Adrenal gland (tissue), 12 donors: ENCODE data around the gene EED. TPM values are rescaled to one million over a fixed set of nuclear protein-coding genes. Genes with fewer than 3 reads are reported as not detected.

Experiments
- DNase-seq, 7 donors: peaks; one replicate each; pipeline ENCODE4 v3.0.0-alpha.2; 2019 to 2020
- H3K27ac ChIP-seq, 5 donors: fragments of 200-600 bp; sonication (generic) in 4 of 5; 1 replicate in 3 of 5; 2 replicates in 2 of 5; pipeline versions ENCODE4 v1.5.1 to v1.8.0; 2016 to 2020; ENCODE audit warnings: mild to moderate bottlenecking in 1 of 5
- H3K27me3 ChIP-seq: fragments of 200-600 bp; 2 replicates; pipeline ENCODE4 v1.8.0; 2021
- H3K36me3 ChIP-seq, 2 donors: fragments of 200-600 bp; replicated peaks in 1 of 2; 1 replicate in 1 of 2; 2 replicates in 1 of 2; pipeline versions ENCODE4 v1.5.1 to v1.8.0; 2018 to 2022
- H3K4me1 ChIP-seq, 2 donors: fragments of 200-600 bp; replicated peaks in 1 of 2; 1 replicate in 1 of 2; 2 replicates in 1 of 2; pipeline versions ENCODE4 v1.5.1 to v1.8.0; 2018 to 2021
- H3K4me3 ChIP-seq, 4 donors: fragments of 200-600 bp; sonication (generic) in 3 of 4; one replicate each; pipeline ENCODE4 v1.5.1; 2016 to 2018
- H3K9me3 ChIP-seq, 3 donors: fragments of 200-600 bp; sonication (generic) in 1 of 3; replicated peaks in 1 of 3; 1 replicate in 2 of 3; 2 replicates in 1 of 3; pipeline versions ENCODE4 v1.5.1 to v1.8.0; 2016 to 2021
- POLR2A ChIP-seq, 2 donors: fragments of 450-650 bp; IDR thresholded peaks; one replicate each; pipeline ENCODE4 v1.6.1; 2017; ENCODE audit warnings: antibody characterized with exemption in 2 of 2, mild to moderate bottlenecking in 2 of 2, moderate library complexity in 1 of 2
- whole genome bisulfite sequencing, 4 donors: extraction: QIAGEN DNeasy Blood & Tissue Kit in 2 of 4; methylation state at CpG; one replicate each; pipeline versions ENCODE4 v1.1.5 to v1.1.7; 2013 to 2017; 5-methylcytosine and 5-hydroxymethylcytosine counted together
- intact Hi-C, 2 donors: fragments of 100-400 bp; cut with DNase I; formaldehyde crosslinking; loops; one replicate each; pipeline versions ENCODE4 v1.14.1 to v1.15.0; 2022 to 2023
- polyA plus RNA-seq, 3 donors: library from polyadenylated mRNA; stranded (reverse); fragments of 200-250 nt in 2 of 3; fragments of 350-450 nt in 1 of 3; fragmentation: Illumina TruSeq in 1 of 3; extraction: RNeasy Lipid Tissue Mini Kit (QIAGEN cat#74804) in 1 of 3; gene quantifications; one replicate each; pipeline ENCODE4 v1.2.3, GENCODE V29; 2013 to 2014
- total RNA-seq, 9 donors: library from RNA; depleted of rRNA in 4 of 9; stranded (reverse); fragments of >200 nt in 4 of 9; fragments of 120-200 nt in 1 of 9; fragmentation: NEBNext Ultra II Directional in 1 of 9; extraction: Animal tissue kit (Norgen Biotek cat#: 25700) in 1 of 9; gene quantifications; one replicate each; pipeline versions ENCODE4 v1.1.0 to v1.2.4, GENCODE V29; 2013 to 2023
- TF ChIP-seq, protein P1 (sequence below), 6 experiments: fragments of 450-650 bp in 4 of 6; fragments of 200-600 bp in 2 of 6; sonication (generic) in 1 of 6; IDR thresholded peaks; 1 replicate in 5 of 6; 2 replicates in 1 of 6; pipeline versions ENCODE4 v1.5.1 to v1.8.0; 2016 to 2021; ENCODE audit warnings: antibody characterized with exemption in 6 of 6, mild to moderate bottlenecking in 2 of 6, moderate library complexity in 1 of 6
- donor health status: healthy with polysubstance abuse.
- donor health status: Bipolar disorder and iron deficiency.
- donor health status: DM: yes; HTN: yes; CAD: no.
- donor health status: DM: no; HTN: no; CAD: no.
- donor health status: DM: no; HTN: no; CAD: no.
- donor health status: DM: yes; HTN: yes; CAD: no.

The EED gene
- total and polyA plus RNA-seq, 12 donors = 8.5 to 21.6 (median 16.5) TPM

DNA sequence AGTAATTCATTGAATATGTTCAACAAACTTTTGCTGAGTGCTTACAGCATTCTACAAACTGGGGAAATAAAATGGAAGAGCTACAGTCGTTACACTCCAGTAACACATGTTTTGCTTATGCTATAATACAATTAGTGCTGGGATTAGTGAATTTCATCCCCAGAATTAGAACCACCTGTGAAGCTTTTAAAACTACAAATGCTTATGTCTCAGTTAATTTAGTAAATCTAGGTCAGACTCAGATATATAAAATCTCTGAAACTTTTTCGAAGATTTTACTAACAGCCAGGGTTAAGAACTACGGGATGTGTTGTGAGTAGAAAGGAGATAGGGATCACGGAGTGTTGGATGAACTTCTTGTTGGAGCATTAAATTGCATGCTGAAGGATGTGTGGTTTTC is 33.7 kb upstream of the EED start:
- Histone ChIP-seq H3K4me3 (no peak overlapping the region), H3K36me3 (no peaks in the 10 kb centered on the region), H3K27me3 (no peaks in the 10 kb centered on the region), H3K27ac (no peak overlapping the region), H3K9me3 (no peaks in the 10 kb centered on the region), H3K4me1 (no peaks in the 10 kb centered on the region)
- TF ChIP-seq, protein P1, sequence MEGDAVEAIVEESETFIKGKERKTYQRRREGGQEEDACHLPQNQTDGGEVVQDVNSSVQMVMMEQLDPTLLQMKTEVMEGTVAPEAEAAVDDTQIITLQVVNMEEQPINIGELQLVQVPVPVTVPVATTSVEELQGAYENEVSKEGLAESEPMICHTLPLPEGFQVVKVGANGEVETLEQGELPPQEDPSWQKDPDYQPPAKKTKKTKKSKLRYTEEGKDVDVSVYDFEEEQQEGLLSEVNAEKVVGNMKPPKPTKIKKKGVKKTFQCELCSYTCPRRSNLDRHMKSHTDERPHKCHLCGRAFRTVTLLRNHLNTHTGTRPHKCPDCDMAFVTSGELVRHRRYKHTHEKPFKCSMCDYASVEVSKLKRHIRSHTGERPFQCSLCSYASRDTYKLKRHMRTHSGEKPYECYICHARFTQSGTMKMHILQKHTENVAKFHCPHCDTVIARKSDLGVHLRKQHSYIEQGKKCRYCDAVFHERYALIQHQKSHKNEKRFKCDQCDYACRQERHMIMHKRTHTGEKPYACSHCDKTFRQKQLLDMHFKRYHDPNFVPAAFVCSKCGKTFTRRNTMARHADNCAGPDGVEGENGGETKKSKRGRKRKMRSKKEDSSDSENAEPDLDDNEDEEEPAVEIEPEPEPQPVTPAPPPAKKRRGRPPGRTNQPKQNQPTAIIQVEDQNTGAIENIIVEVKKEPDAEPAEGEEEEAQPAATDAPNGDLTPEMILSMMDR (IDR thresholded peaks at IDR 0.05) = no peak
- no peak for TF ChIP-seq POLR2A (IDR thresholded peaks at IDR 0.05)
- no peak for DNase-seq
- 91 to 95% (median 92%) methylated on average over 4 of the region's 4 CpGs for WGBS, 4 donors
- intact Hi-C loops = no loop called here

DNA sequence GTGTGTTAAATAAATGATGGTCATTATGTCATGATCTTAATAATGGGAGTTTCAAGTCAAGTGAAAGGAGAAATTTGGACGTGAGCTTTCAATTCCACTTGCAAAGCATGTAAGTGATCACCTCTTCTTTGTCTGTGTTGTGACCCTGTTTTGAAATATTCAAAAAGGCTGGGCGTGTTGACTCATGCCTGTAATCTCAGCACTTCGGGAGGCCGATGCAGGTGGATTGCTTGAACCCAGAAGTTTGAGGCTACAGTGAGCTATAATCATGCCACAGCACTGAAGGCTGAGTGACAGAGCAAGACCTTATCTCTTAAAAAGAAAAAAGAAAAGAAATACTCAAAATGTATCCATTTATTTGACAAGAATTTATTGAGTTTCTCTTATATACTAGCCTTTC is 32.9 kb upstream of the EED start:
- no peak overlapping the region for H3K27ac ChIP-seq
- 71 to 92% (median 81%) methylated on average over 4 of the region's 4 CpGs for WGBS, 4 donors
- H3K36me3 ChIP-seq = no peaks in the 10 kb centered on the region
- no peak for DNase-seq
- H3K4me1 ChIP-seq = no peaks in the 10 kb centered on the region
- H3K9me3 ChIP-seq = no peaks in the 10 kb centered on the region
- no peaks in the 10 kb centered on the region for H3K27me3 ChIP-seq
- H3K4me3 ChIP-seq = no peak overlapping the region
- TF ChIP-seq, protein P1 (IDR thresholded peaks at IDR 0.05) = no peak
- no peak for TF ChIP-seq POLR2A (IDR thresholded peaks at IDR 0.05)
- intact Hi-C loops = no loop called here

- Histone ChIP-seq H3K27ac (no peak overlapping the region), H3K36me3 (no peaks in the 10 kb centered on the region), H3K4me3 (no peak overlapping the region), H3K4me1 (no peaks in the 10 kb centered on the region), H3K27me3 (no peaks in the 10 kb centered on the region), H3K9me3 (no peaks in the 10 kb centered on the region)
- TF ChIP-seq POLR2A (IDR thresholded peaks at IDR 0.05) = no peak
- TF ChIP-seq, protein P1 (IDR thresholded peaks at IDR 0.05) = no peak
- intact Hi-C loops = no loop called here
- no peak for DNase-seq
- 85 to 96% (median 93%) methylated on average over 2 of the region's 2 CpGs for whole genome bisulfite sequencing, 4 donors
Measured at GRCh38 chr11:86212019-86212611, 32.4 kb upstream of the EED start.

- no peak overlapping the region for H3K4me3 ChIP-seq
- no peaks in the 10 kb centered on the region for H3K36me3 ChIP-seq
- H3K9me3 ChIP-seq = no peaks in the 10 kb centered on the region
- intact Hi-C loops = loop anchor here in 1 of 2 donors (5.0 kb wide), 1 partner anchor 272 kb away; no protein-coding TSS in a partner anchor
- WGBS, 4 donors = 84 to 94% (median 87%) methylated on average over 1 of the region's 1 CpG
- TF ChIP-seq, protein P1 (IDR thresholded peaks at IDR 0.05) = peak in 1 of 6 experiments; percentile 14
- TF ChIP-seq POLR2A (IDR thresholded peaks at IDR 0.05) = no peak
- no peaks in the 10 kb centered on the region for H3K27me3 ChIP-seq
- peaks cover 0 to 8% of the 10 kb centered on the region in 2 donors for H3K4me1 ChIP-seq
- DNase-seq = no peak
- no peak overlapping the region for H3K27ac ChIP-seq
Measured at GRCh38 chr11:86214710-86215109, 29.8 kb upstream of the EED start.
